Neuronal stem cell (in vitro differentiated cells): Measurements from ENCODE around the gene MMP15.

ENCODE experiments used
- DNase-seq: peaks from one replicate; pipeline ENCODE4 v3.0.0-alpha.2; 2013; ENCODE audit warnings: low spot score
- H2AFZ ChIP-seq: one replicate; pipeline ENCODE4 v1.6.1; 2013; ENCODE audit warnings: mild to moderate bottlenecking, low read length, inconsistent platforms
- H2AK5ac ChIP-seq: 2 replicates; pipeline ENCODE4 v1.6.1; 2013; ENCODE audit warnings: low read depth, mild to moderate bottlenecking, inconsistent platforms, low read length, moderate library complexity, mixed read lengths
- H2BK120ac ChIP-seq: 2 replicates; pipeline ENCODE4 v1.6.1; 2013; ENCODE audit warnings: low read depth, mild to moderate bottlenecking, inconsistent platforms, low read length, moderate library complexity, mixed read lengths
- H2BK12ac ChIP-seq: one replicate; pipeline ENCODE4 v1.6.1; 2013; ENCODE audit warnings: low read length, inconsistent platforms
- H2BK15ac ChIP-seq: 2 replicates; pipeline ENCODE4 v1.6.1; 2013; ENCODE audit warnings: mild to moderate bottlenecking, low read length, inconsistent platforms, mixed read lengths
- H2BK5ac ChIP-seq: one replicate; pipeline ENCODE4 v1.6.1; 2013; ENCODE audit warnings: inconsistent platforms, mild to moderate bottlenecking, low read length, moderate library complexity
- H3K14ac ChIP-seq: one replicate; pipeline ENCODE4 v1.6.1; 2013; ENCODE audit warnings: low read length, inconsistent platforms
- H3K18ac ChIP-seq: 2 replicates; pipeline ENCODE4 v1.6.1; 2013; ENCODE audit warnings: low read length, inconsistent platforms
- H3K23ac ChIP-seq: 2 replicates; pipeline ENCODE4 v1.6.1; 2013; ENCODE audit warnings: low read depth, mild to moderate bottlenecking, mixed read lengths, low read length, inconsistent platforms; ENCODE audit not compliant: poor library complexity
- H3K27ac ChIP-seq: replicated peaks from 3 replicates; pipeline ENCODE4 v1.5.1; 2013; ENCODE audit warnings: low read length, inconsistent platforms
- H3K27me3 ChIP-seq, 3 experiments: 2 replicates each; pipeline ENCODE4 v1.6.1; 2013; ENCODE audit warnings: low read length in 3 of 3, mild to moderate bottlenecking in 2 of 3, inconsistent platforms in 1 of 3, low read depth in 1 of 3, mixed read lengths in 1 of 3, moderate library complexity in 1 of 3; ENCODE audit not compliant: control insufficient read depth in 3 of 3, insufficient read depth in 3 of 3
- H3K36me3 ChIP-seq, 2 donors: replicated peaks in 1 of 2; 2 replicates each; pipeline ENCODE4 v1.6.1; 2013; ENCODE audit warnings: low read length in 2 of 2; ENCODE audit not compliant: control insufficient read depth in 2 of 2, insufficient read depth in 2 of 2
- H3K4ac ChIP-seq: 2 replicates; pipeline ENCODE4 v1.6.1; 2013; ENCODE audit warnings: inconsistent platforms, mild to moderate bottlenecking, low read length, moderate library complexity
- H3K4me1 ChIP-seq, 2 donors: 1 replicate in 1 of 2; 2 replicates in 1 of 2; pipeline ENCODE4 v1.6.1; 2013; ENCODE audit warnings: low read length in 2 of 2, low read depth in 1 of 2; ENCODE audit not compliant: control insufficient read depth in 2 of 2, insufficient read depth in 1 of 2
- H3K4me2 ChIP-seq: one replicate; pipeline ENCODE4 v1.6.1; 2013; ENCODE audit warnings: mild to moderate bottlenecking, low read length, inconsistent platforms; ENCODE audit not compliant: insufficient read depth, poor library complexity, severe bottlenecking
- H3K4me3 ChIP-seq, 2 donors: 2 replicates each; pipeline ENCODE4 v1.5.1; 2013; ENCODE audit warnings: low read length in 2 of 2, mild to moderate bottlenecking in 2 of 2, inconsistent platforms in 1 of 2, moderate library complexity in 1 of 2
- H3K79me1 ChIP-seq: one replicate; pipeline ENCODE4 v1.6.1; 2013; ENCODE audit warnings: low read depth, mild to moderate bottlenecking, inconsistent platforms, low read length, moderate library complexity
- H3K9ac ChIP-seq: one replicate; pipeline ENCODE4 v1.6.1; 2013; ENCODE audit warnings: mild to moderate bottlenecking, low read depth, low read length, inconsistent platforms; ENCODE audit not compliant: poor library complexity
- H3K9me3 ChIP-seq, 2 donors: replicated peaks in 1 of 2; 2 replicates each; pipeline versions ENCODE3 to v1.6.1; 2013; ENCODE audit warnings: low read length in 2 of 2, mild to moderate bottlenecking in 2 of 2, inconsistent platforms in 1 of 2, low read depth in 1 of 2, mixed read lengths in 1 of 2, moderate library complexity in 1 of 2; ENCODE audit not compliant: control insufficient read depth in 2 of 2, insufficient read depth in 1 of 2
- H4K8ac ChIP-seq: one replicate; pipeline ENCODE4 v1.6.1; 2013; ENCODE audit warnings: low read depth, mild to moderate bottlenecking, inconsistent platforms, low read length, moderate library complexity
- H4K91ac ChIP-seq: one replicate; pipeline ENCODE4 v1.6.1; 2013; ENCODE audit warnings: low read length, low read depth, mild to moderate bottlenecking, inconsistent platforms; ENCODE audit not compliant: poor library complexity
- WGBS, 2 donors: extraction: QIAGEN DNeasy Blood & Tissue Kit; methylation state at CpG; one replicate each; pipeline ENCODE4 v1.1.7; 2013; ENCODE audit warnings: missing lambda C conversion rate in 2 of 2, mixed read lengths in 1 of 2; ENCODE audit not compliant: insufficient read length in 2 of 2, insufficient replicate concordance in 1 of 2; ENCODE audit errors: extremely low coverage in 2 of 2; 5-methylcytosine and 5-hydroxymethylcytosine counted together

The MMP15 gene

DNA sequence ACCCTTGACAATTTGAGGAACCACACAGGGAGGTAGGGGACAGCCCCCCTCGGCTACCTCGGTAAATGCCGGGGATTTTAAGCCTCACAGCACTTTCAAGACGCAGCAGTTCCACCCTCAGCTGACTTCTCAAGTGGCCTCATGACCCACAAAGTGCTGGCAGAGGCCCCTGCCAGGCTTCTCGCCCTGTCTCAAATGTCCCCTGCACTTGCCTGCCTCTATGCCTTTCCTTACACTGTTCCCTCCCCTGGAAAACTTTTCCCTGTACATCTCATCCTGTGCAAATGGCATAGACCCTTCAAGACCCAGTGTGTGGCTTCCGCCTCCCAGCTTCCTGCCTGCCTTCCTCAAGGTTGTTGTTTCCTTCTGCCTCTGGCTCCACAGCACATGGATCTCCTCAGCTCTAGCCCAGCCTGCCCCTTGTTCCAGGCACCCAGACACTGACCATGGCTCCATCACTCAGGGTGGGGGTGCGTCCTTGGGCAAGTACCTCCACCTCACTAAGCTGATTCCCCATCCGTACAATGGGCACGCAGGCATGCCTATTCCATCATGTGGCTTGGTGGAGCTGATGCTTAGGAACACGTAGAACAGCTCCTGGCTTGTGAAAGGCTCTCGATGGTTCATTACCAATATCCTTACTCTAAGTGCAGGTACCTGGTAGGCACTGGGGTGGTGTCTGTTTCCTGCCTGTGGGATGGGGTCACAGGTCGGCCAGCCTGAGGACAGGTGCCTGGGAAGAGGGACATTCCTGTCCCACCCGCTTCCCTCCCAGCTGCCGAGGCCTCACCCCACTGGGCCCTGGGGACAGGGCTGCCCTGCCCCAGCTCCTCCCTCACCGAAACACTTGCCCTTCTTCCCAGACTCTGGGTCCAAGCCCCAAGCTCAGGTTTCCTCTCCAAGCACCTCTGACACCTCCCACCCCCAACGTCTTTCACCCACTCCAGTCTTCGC, 24.0 kb downstream of the MMP15 start:
- Histone ChIP-seq H3K9me3 (peaks cover 0 to 2% of the 10 kb centered on the region in 2 donors), H4K91ac (no peak overlapping the region), H4K8ac (no peak overlapping the region), H2BK5ac (no peak overlapping the region), H3K4me1 (peaks cover 16 to 19% of the 10 kb centered on the region in 2 donors), H2BK12ac (peak overlapping the region; percentile 14), H3K27me3 (no peaks in the 10 kb centered on the region), H3K4me2 (no peak overlapping the region), H3K4me3 (no peak overlapping the region), H3K36me3 (no peaks in the 10 kb centered on the region), H2BK120ac (no peak overlapping the region), H2AK5ac (peak overlapping the region; percentile 37), H3K9ac (no peak overlapping the region), H3K79me1 (no peaks in the 10 kb centered on the region), H3K14ac (peak overlapping the region; percentile 31), H2BK15ac (no peak overlapping the region), H3K23ac (peak overlapping the region; percentile 45), H2AFZ (peak overlapping the region; percentile 23), H3K27ac (no peak overlapping the region), H3K18ac (peak overlapping the region; percentile 20), H3K4ac (no peak overlapping the region)
- DNase-seq: no peak
- no CpG with 5 or more reads among the region's 17 CpGs for WGBS, 2 donors

DNA sequence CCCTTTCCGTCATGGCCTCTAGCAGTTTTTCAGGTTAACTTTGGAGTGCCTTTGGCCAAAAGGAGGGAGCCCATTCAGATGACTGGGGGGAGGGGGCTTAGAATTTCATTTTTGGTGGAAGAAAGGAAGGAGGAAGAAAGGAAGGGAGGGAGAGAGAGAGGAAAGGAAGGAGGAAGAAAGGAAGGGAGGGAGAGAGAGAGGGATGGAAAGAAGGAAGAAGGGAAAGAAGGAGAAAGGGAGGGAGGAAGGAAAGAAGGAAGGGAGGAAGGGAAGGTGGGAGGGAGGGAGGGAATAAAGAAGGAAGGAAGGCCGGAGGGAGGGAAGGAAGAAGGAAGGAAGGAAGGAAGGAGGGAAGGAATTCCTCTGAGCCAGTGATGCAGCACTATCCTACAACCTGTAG, 25.7 kb downstream of the MMP15 start:
- Histone ChIP-seq H3K4me3 (no peak overlapping the region), H3K79me1 (no peaks in the 10 kb centered on the region), H3K14ac (no peak overlapping the region)

DNA sequence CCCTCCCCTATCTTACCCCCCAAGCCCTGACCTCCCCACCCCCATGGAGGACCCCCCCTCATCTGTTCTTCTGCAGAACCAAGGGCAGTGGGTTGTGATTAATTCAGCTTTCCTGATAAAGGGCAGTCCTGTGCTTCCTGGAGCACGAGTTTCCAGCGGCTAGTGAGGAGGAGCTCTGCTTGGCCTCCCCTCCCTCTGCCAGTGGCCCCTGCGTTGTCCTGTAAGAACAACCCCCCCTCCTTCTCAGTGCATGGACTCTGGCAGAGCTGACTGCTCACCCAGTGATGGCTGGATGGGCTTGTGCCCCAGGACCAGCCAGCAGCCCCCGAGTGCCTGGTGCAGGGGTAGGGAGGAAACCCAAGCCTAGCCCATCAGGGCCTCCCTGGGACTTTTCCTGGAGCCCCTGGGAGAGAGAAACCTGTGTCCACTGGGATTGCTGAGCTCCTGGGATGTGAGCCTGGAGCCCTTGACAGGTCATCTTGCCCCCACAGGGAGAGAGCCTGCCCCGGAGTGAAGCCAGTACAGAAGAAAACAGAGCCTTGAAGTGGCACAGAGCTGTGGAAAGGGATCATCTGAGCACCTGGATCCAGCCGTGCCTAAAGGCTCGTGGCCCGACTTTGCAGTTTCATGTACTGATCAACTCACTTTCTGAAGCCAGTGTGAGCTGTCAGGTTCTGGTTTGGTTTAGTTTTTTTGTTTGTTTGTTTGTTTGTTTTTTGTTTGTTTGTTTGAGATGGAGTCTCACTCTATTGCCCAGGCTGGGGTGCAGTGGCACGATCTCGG, 26.5 kb downstream of the MMP15 start:
- Histone ChIP-seq H3K4me3 (peak overlapping the region in 1 of 2 donors; percentile 9), H2BK15ac (peak overlapping the region; percentile 73), H2BK120ac (no peak overlapping the region), H3K18ac (peak overlapping the region; percentile 51), H2AK5ac (peak overlapping the region; percentile 83), H4K91ac (no peak overlapping the region), H2BK5ac (peak overlapping the region; percentile 71), H3K14ac (no peak overlapping the region), H3K79me1 (no peaks in the 10 kb centered on the region), H2BK12ac (no peak overlapping the region), H3K36me3 (no peaks in the 10 kb centered on the region), H3K4ac (no peak overlapping the region), H3K9ac (no peak overlapping the region), H2AFZ (peak overlapping the region; percentile 66), H3K4me2 (no peak overlapping the region), H3K27ac (no peak overlapping the region), H3K4me1 (peaks cover 17 to 19% of the 10 kb centered on the region in 2 donors), H3K9me3 (peaks cover 0 to 2% of the 10 kb centered on the region in 2 donors), H3K27me3 (no peaks in the 10 kb centered on the region), H3K23ac (peak overlapping the region; percentile 17), H4K8ac (no peak overlapping the region)
- DNase-seq: no peak
- no CpG with 5 or more reads among the region's 10 CpGs for WGBS, 2 donors

More for the DNA sequence above, 25.7 kb downstream of the MMP15 start:
- H3K9ac ChIP-seq: no peak overlapping the region
- H3K4ac ChIP-seq: no peak overlapping the region
- H2BK12ac ChIP-seq: no peak overlapping the region
- H2AFZ ChIP-seq: no peak overlapping the region
- H3K36me3 ChIP-seq: no peaks in the 10 kb centered on the region
- H3K4me2 ChIP-seq: no peak overlapping the region
- no peak overlapping the region for H2BK15ac ChIP-seq
- no CpG with 5 or more reads among the region's 2 CpGs for WGBS, 2 donors
- no peaks in the 10 kb centered on the region for H3K27me3 ChIP-seq
- H3K4me1 ChIP-seq: peaks cover 16 to 19% of the 10 kb centered on the region in 2 donors
- H4K8ac ChIP-seq: no peak overlapping the region
- no peak overlapping the region for H3K27ac ChIP-seq
- no peak overlapping the region for H3K18ac ChIP-seq
- no peak overlapping the region for H2BK120ac ChIP-seq
- H4K91ac ChIP-seq: no peak overlapping the region
- no peak for DNase-seq
- H3K9me3 ChIP-seq: peaks cover 0 to 2% of the 10 kb centered on the region in 2 donors
- H2BK5ac ChIP-seq: no peak overlapping the region
- H2AK5ac ChIP-seq: no peak overlapping the region
- H3K23ac ChIP-seq: no peak overlapping the region

DNA sequence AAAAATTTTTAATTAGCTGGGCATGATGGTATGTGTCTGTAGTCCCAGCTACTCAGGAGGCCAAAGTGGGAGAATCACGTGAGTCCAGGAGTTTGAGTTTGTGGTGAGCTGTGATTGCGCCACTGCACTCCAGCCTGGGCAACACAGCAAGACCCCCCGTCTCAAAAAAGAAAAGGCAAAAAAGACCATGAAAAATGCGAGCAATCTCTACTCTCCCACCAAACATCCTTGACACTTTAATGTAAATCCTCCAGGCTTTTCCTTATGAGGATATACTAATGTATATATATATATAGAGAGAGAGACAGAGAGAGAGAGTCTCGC, 28.1 kb downstream of the MMP15 start:
- H3K18ac ChIP-seq: no peak overlapping the region
- H4K8ac ChIP-seq: no peak overlapping the region
- H2BK15ac ChIP-seq: no peak overlapping the region
- no peak overlapping the region for H2BK12ac ChIP-seq
- no peak overlapping the region for H3K9ac ChIP-seq
- DNase-seq: no peak
- H3K27ac ChIP-seq: no peak overlapping the region
- no peak overlapping the region for H3K4ac ChIP-seq
- no peaks in the 10 kb centered on the region for H3K36me3 ChIP-seq
- H3K4me2 ChIP-seq: no peak overlapping the region
- no peaks in the 10 kb centered on the region for H3K27me3 ChIP-seq
- H2AFZ ChIP-seq: no peak overlapping the region
- no peaks in the 10 kb centered on the region for H3K79me1 ChIP-seq
- H3K23ac ChIP-seq: no peak overlapping the region
- H2AK5ac ChIP-seq: no peak overlapping the region
- peaks cover 9 to 11% of the 10 kb centered on the region in 2 donors for H3K4me1 ChIP-seq
- no peak overlapping the region for H2BK5ac ChIP-seq
- no peak overlapping the region for H2BK120ac ChIP-seq
- H3K14ac ChIP-seq: no peak overlapping the region
- no peak overlapping the region for H4K91ac ChIP-seq
- no peak overlapping the region for H3K4me3 ChIP-seq
- no CpG with 5 or more reads among the region's 5 CpGs for WGBS, 2 donors
- H3K9me3 ChIP-seq: peaks cover 0 to 1% of the 10 kb centered on the region in 2 donors
